ENCODE data around the gene ARHGAP1. TPM values are rescaled to one million over a fixed set of nuclear protein-coding genes. Genes with fewer than 3 reads are reported as not detected.

The ARHGAP1 gene
- total and polyA plus RNA-seq, 2 of the 13 experiments (the other 11 are each of a cell fraction or from before 2014, with no cell fraction given), result 18.6 to 30.3 TPM

DNA sequence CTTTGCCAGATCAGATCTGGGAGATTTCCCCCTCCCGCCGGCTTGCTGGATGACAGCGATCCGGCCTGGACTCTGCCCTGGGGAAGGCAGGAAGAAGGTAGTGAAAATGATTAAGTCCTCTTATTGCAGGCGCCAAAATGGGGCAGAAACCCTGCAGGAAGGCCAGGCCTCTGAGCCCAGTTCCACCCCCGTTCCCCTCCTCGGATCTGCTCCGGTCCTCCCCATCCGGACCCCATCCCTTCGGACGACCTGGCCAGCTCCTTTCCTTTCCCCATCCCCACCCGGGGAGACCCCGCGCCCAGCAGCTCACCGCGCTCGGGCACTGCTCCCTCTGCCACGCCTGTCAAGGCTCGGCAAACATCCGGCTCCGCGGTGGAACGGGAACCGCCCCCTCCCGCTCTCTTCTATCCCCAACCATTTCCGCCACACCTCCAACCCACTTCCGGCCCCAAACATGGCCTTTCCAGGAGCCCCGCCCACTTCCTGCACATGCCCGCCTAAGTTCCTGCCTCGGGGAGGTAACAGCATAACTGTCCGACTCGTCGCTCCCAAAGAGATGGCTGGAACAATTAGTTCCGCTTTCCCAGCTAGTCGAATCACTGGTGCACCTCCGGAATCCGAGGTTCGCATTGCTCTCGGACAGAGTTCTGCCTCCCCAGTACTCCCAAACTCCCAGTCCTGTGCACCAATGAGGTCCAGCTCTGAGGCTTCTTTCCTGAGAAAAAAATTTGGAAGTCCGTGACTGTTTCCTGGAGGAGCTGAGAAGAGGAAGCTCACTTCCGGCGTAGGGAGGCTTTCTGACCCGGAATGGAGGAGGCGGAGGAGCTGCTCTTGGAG, at the start of gene ARHGAP1, which contains the start of gene ZNF408 (continued):
- TF ChIP-seq ZNF780A (CRISPR knock-in tag; IDR thresholded peaks at IDR 0.05) (no peak; the same call in 1 of the 2 replicates), CHCHD3 (CRISPR knock-in tag; IDR thresholded peaks at IDR 0.05) (0 out of 2 replicates have a peak, but pooled peaks have one; percentile 67), HHEX (CRISPR knock-in tag; IDR thresholded peaks at IDR 0.05) (no peak), ELF4 (CRISPR knock-in tag; IDR thresholded peaks at IDR 0.05; ENCODE audit: borderline replicate concordance) (peak; percentile 94), ZNF589 (CRISPR knock-in tag; conservative IDR thresholded peaks at IDR 0.05) (peak; percentile 72; the same call in 1 of the 2 replicates), ZNF850 (CRISPR knock-in tag; conservative IDR thresholded peaks at IDR 0.05) (no peak), POLR2AphosphoS5 (IDR thresholded peaks at IDR 0.05; ENCODE audit: low read depth, low read length) (peak; percentile 95), ZNF383 (CRISPR knock-in tag; IDR thresholded peaks at IDR 0.05; ENCODE audit: borderline replicate concordance) (no peak; the same call in 1 of the 2 replicates), ZNF33B (CRISPR knock-in tag; IDR thresholded peaks at IDR 0.05) (no peak), ZNF768 (CRISPR knock-in tag; IDR thresholded peaks at IDR 0.05) (peak; percentile 42; the same call in 1 of the 2 replicates), SMAD1 (CRISPR knock-in tag; IDR thresholded peaks at IDR 0.05; ENCODE audit: borderline replicate concordance, low read depth) (no peak), SP5 (CRISPR knock-in tag; IDR thresholded peaks at IDR 0.05; ENCODE audit: borderline replicate concordance, low read depth) (peak; percentile 81), ARNT (IDR thresholded peaks at IDR 0.05) (no peak), ZNF746 (CRISPR knock-in tag; IDR thresholded peaks at IDR 0.05) (peak; percentile 50; the same call in 1 of the 2 replicates), NONO (IDR thresholded peaks at IDR 0.05) (no peak), NONO (CRISPR knock-in tag; conservative IDR thresholded peaks at IDR 0.05) (peak; percentile 90), GFI1 (CRISPR knock-in tag; IDR thresholded peaks at IDR 0.05; ENCODE audit: borderline replicate concordance) (no peak; the same call in 1 of the 2 replicates), HCFC1 (IDR thresholded peaks at IDR 0.05; ENCODE audit: low read depth, low read length) (peak; percentile 67), ZBTB20 (CRISPR knock-in tag; IDR thresholded peaks at IDR 0.05; ENCODE audit: borderline replicate concordance, low read depth) (no peak; the same call in 1 of the 2 replicates), ZBTB3 (CRISPR knock-in tag; IDR thresholded peaks at IDR 0.05; ENCODE audit: borderline replicate concordance, low read depth) (peak; percentile 81)
- TF ChIP-seq, protein P1, sequence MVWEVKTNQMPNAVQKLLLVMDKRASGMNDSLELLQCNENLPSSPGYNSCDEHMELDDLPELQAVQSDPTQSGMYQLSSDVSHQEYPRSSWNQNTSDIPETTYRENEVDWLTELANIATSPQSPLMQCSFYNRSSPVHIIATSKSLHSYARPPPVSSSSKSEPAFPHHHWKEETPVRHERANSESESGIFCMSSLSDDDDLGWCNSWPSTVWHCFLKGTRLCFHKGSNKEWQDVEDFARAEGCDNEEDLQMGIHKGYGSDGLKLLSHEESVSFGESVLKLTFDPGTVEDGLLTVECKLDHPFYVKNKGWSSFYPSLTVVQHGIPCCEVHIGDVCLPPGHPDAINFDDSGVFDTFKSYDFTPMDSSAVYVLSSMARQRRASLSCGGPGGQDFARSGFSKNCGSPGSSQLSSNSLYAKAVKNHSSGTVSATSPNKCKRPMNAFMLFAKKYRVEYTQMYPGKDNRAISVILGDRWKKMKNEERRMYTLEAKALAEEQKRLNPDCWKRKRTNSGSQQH (CRISPR knock-in tag; IDR thresholded peaks at IDR 0.05; ENCODE audit: low read depth), result peak; percentile 89
- TF ChIP-seq, protein P2, sequence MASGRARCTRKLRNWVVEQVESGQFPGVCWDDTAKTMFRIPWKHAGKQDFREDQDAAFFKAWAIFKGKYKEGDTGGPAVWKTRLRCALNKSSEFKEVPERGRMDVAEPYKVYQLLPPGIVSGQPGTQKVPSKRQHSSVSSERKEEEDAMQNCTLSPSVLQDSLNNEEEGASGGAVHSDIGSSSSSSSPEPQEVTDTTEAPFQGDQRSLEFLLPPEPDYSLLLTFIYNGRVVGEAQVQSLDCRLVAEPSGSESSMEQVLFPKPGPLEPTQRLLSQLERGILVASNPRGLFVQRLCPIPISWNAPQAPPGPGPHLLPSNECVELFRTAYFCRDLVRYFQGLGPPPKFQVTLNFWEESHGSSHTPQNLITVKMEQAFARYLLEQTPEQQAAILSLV (CRISPR knock-in tag; IDR thresholded peaks at IDR 0.05; ENCODE audit: borderline replicate concordance), result no peak
- TF ChIP-seq, protein P3, sequence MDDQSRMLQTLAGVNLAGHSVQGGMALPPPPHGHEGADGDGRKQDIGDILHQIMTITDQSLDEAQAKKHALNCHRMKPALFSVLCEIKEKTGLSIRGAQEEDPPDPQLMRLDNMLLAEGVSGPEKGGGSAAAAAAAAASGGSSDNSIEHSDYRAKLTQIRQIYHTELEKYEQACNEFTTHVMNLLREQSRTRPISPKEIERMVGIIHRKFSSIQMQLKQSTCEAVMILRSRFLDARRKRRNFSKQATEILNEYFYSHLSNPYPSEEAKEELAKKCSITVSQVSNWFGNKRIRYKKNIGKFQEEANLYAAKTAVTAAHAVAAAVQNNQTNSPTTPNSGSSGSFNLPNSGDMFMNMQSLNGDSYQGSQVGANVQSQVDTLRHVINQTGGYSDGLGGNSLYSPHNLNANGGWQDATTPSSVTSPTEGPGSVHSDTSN (CRISPR knock-in tag; IDR thresholded peaks at IDR 0.05; ENCODE audit: borderline replicate concordance), result no peak
- TF ChIP-seq, protein P4, sequence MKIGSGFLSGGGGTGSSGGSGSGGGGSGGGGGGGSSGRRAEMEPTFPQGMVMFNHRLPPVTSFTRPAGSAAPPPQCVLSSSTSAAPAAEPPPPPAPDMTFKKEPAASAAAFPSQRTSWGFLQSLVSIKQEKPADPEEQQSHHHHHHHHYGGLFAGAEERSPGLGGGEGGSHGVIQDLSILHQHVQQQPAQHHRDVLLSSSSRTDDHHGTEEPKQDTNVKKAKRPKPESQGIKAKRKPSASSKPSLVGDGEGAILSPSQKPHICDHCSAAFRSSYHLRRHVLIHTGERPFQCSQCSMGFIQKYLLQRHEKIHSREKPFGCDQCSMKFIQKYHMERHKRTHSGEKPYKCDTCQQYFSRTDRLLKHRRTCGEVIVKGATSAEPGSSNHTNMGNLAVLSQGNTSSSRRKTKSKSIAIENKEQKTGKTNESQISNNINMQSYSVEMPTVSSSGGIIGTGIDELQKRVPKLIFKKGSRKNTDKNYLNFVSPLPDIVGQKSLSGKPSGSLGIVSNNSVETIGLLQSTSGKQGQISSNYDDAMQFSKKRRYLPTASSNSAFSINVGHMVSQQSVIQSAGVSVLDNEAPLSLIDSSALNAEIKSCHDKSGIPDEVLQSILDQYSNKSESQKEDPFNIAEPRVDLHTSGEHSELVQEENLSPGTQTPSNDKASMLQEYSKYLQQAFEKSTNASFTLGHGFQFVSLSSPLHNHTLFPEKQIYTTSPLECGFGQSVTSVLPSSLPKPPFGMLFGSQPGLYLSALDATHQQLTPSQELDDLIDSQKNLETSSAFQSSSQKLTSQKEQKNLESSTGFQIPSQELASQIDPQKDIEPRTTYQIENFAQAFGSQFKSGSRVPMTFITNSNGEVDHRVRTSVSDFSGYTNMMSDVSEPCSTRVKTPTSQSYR (CRISPR knock-in tag; IDR thresholded peaks at IDR 0.05; ENCODE audit: borderline replicate concordance), result 0 out of 2 replicates have a peak, but pooled peaks have one; percentile 8

Measured in HepG2 (cell line).